ENCODE data around the gene SSH3.

The SSH3 gene

GRCh38 chr11:67280341-67280787 is 23.0 kb upstream of the SSH3 start:
- no peak for DNase-seq (ENCODE audit: low spot score)

- DNase-seq (ENCODE audit: low spot score) = no peak
Observed at GRCh38 chr11:67280788-67281551, 22.4 kb upstream of the SSH3 start.

- no peak for DNase-seq (ENCODE audit: low spot score)
Observed at GRCh38 chr11:67281552-67282150, 21.7 kb upstream of the SSH3 start.

- no peak for DNase-seq (ENCODE audit: low spot score)
Observed at GRCh38 chr11:67282155-67282875, 21.0 kb upstream of the SSH3 start.

- no peak for DNase-seq (ENCODE audit: low spot score)
Observed at GRCh38 chr11:67282876-67283371, 20.4 kb upstream of the SSH3 start.

- no peak for DNase-seq (ENCODE audit: low spot score)
Observed at GRCh38 chr11:67283481-67283963, 19.8 kb upstream of the SSH3 start.

- DNase-seq (ENCODE audit: low spot score) = no peak
Observed at GRCh38 chr11:67284811-67285540, 18.4 kb upstream of the SSH3 start.

- peak; percentile 53 for DNase-seq (ENCODE audit: low spot score)
Observed at GRCh38 chr11:67285541-67286498, 17.5 kb upstream of the SSH3 start.

- DNase-seq (ENCODE audit: low spot score) = no peak
Observed at GRCh38 chr11:67286621-67287333, 16.6 kb upstream of the SSH3 start.

GRCh38 chr11:67287355-67288197 is 15.8 kb upstream of the SSH3 start:
- DNase-seq (ENCODE audit: low spot score) = peak; percentile 38

GRCh38 chr11:67288198-67288451 is 15.2 kb upstream of the SSH3 start:
- no peak for DNase-seq (ENCODE audit: low spot score)

GRCh38 chr11:67288452-67289225 is 14.7 kb upstream of the SSH3 start:
- DNase-seq (ENCODE audit: low spot score) = peak; percentile 86

GRCh38 chr11:67289226-67289650 is 14.1 kb upstream of the SSH3 start, which contains the start of gene ANKRD13D:
TSS of gene ANKRD13D (plus strand) at chr11:67289303. CDS start at chr11:67289461, 158 bp downstream.
- no peak for DNase-seq (ENCODE audit: low spot score)

GRCh38 chr11:67289651-67290479 is 13.5 kb upstream of the SSH3 start:
- no peak for DNase-seq (ENCODE audit: low spot score)

- DNase-seq (ENCODE audit: low spot score) = no peak
Observed at GRCh38 chr11:67290801-67291200, 12.5 kb upstream of the SSH3 start.

- no peak for DNase-seq (ENCODE audit: low spot score)
Observed at GRCh38 chr11:67291481-67292381, 11.6 kb upstream of the SSH3 start.

GRCh38 chr11:67292671-67293070 is 10.7 kb upstream of the SSH3 start:
- DNase-seq (ENCODE audit: low spot score) = no peak

All from CD4-positive, alpha-beta T cell treated with Interleukin-2 at 100 ng/mL for 4 hours (primary cell).